ENCODE measurements around the gene TRIM38. TPM values are rescaled to one million over a fixed set of nuclear protein-coding genes. Genes with fewer than 3 reads are reported as not detected.

TRIM38 gene
- total RNA-seq, 1 donor from 2014 or later = 8.1 TPM

GRCh38 chr6:26016245-26016962, 53.8 kb downstream of the TRIM38 start:
- H3K4me1 ChIP-seq = peaks cover 13% of the 10 kb centered on the region
- H3K9me3 ChIP-seq = no peaks in the 10 kb centered on the region
- no peak for DNase-seq (ENCODE audit: extremely low spot score in 2 of 2)
- no peak for TF ChIP-seq POLR2AphosphoS5 (IDR thresholded peaks at IDR 0.05; ENCODE audit: insufficient read depth in 1 of 2, low read depth in 1 of 2)
- TF ChIP-seq CTCF (IDR thresholded peaks at IDR 0.05) = no peak
- no peak for TF ChIP-seq POLR2A (IDR thresholded peaks at IDR 0.05)
- peak overlapping the region; percentile 41 to 43 for H3K4me3 ChIP-seq
- H3K27me3 ChIP-seq = no peaks in the 10 kb centered on the region
- H3K36me3 ChIP-seq = no peaks in the 10 kb centered on the region
- intact Hi-C loops (cut with DNase I) = loop anchor here (5.0 kb wide), 1 partner anchor 609 kb away; no protein-coding TSS in a partner anchor
- H3K27ac ChIP-seq = peak overlapping the region; percentile 71

GRCh38 chr6:26016963-26017631, 54.5 kb downstream of the TRIM38 start:
- Histone ChIP-seq H3K27me3 (no peaks in the 10 kb centered on the region), H3K9me3 (no peaks in the 10 kb centered on the region), H3K4me3 (peak overlapping the region; percentile 41 to 43), H3K4me1 (peaks cover 17% of the 10 kb centered on the region), H3K36me3 (no peaks in the 10 kb centered on the region), H3K27ac (peak overlapping the region; percentile 71)
- DNase-seq (ENCODE audit: extremely low spot score in 2 of 2) = no peak
- TF ChIP-seq POLR2A (IDR thresholded peaks at IDR 0.05) (no peak), CTCF (IDR thresholded peaks at IDR 0.05) (no peak), POLR2AphosphoS5 (IDR thresholded peaks at IDR 0.05; ENCODE audit: insufficient read depth in 1 of 2, low read depth in 1 of 2) (no peak)
- intact Hi-C loops (cut with DNase I) = loop anchor here (5.0 kb wide), 1 partner anchor 610 kb away; no protein-coding TSS in a partner anchor

- Histone ChIP-seq H3K27ac (peak overlapping the region; percentile 71), H3K36me3 (no peaks in the 10 kb centered on the region), H3K9me3 (no peaks in the 10 kb centered on the region), H3K27me3 (no peaks in the 10 kb centered on the region), H3K4me3 (peak overlapping the region; percentile 41 to 43), H3K4me1 (peaks cover 17% of the 10 kb centered on the region)
- TF ChIP-seq POLR2A (IDR thresholded peaks at IDR 0.05) (peak in 1 of 2 donors; percentile 62), POLR2AphosphoS5 (IDR thresholded peaks at IDR 0.05; ENCODE audit: insufficient read depth in 1 of 2, low read depth in 1 of 2) (peak; percentile 39 to 77), CTCF (IDR thresholded peaks at IDR 0.05) (no peak)
- intact Hi-C loops (cut with DNase I) = loop anchor here (5.0 kb wide), 1 partner anchor 610 kb away; no protein-coding TSS in a partner anchor
- peak in 1 of 2 donors; percentile 91 for DNase-seq (ENCODE audit: extremely low spot score in 2 of 2)
Observed at GRCh38 chr6:26017632-26017966, 55.0 kb downstream of the TRIM38 start.

GRCh38 chr6:26019261-26019830, 56.7 kb downstream of the TRIM38 start:
- H3K27me3 ChIP-seq = no peaks in the 10 kb centered on the region
- intact Hi-C loops (cut with DNase I) = loop anchor here (5.0 kb wide), 1 partner anchor 612 kb away; no protein-coding TSS in a partner anchor
- H3K9me3 ChIP-seq = no peaks in the 10 kb centered on the region
- no peaks in the 10 kb centered on the region for H3K36me3 ChIP-seq
- DNase-seq (ENCODE audit: extremely low spot score in 2 of 2) = no peak
- peaks cover 17% of the 10 kb centered on the region for H3K4me1 ChIP-seq
- TF ChIP-seq POLR2A (IDR thresholded peaks at IDR 0.05) (no peak), POLR2AphosphoS5 (IDR thresholded peaks at IDR 0.05; ENCODE audit: insufficient read depth in 1 of 2, low read depth in 1 of 2) (no peak), CTCF (IDR thresholded peaks at IDR 0.05) (no peak)
- no peak overlapping the region for H3K4me3 ChIP-seq
- H3K27ac ChIP-seq = no peak overlapping the region
